Measurements from ENCODE around the gene STX18.
"Not testable (repeated sequence)": the region's sequence is repeated elsewhere in the genome, so short reads cannot be mapped to it uniquely, and the experiment has no call there.

Gene STX18

DNA sequence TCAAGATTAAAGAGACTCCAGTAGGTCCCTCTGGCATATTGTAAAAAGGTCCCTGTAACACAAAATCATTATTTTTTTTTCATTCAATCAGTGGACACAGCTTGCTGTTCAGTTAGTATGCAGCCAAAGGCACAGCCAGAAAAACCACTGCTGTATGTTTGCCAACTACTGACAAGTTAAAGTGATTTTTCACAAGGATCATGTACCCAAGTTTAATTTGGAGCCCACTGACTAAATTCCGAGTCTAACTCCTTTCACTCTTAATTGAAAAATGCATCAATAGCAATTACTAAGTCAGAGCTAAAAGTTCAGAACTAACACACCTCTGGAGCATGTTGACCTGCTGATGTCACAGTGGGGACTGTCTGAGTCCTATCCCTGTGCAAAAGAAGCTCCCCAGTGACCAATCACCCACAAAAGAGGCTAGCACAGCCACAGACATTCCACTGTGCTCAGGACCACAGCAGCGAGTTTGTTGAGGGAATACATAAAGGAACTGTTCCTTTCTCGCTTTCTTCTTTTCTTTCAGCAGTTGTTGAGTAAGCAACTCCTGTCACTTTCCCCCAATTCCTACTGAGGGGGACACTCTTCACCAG lies 60.4 kb downstream of the STX18 start:
- in situ Hi-C loops (cut with MboI; ENCODE audit: low sequenced_read_pairs) = no loop called here

DNA sequence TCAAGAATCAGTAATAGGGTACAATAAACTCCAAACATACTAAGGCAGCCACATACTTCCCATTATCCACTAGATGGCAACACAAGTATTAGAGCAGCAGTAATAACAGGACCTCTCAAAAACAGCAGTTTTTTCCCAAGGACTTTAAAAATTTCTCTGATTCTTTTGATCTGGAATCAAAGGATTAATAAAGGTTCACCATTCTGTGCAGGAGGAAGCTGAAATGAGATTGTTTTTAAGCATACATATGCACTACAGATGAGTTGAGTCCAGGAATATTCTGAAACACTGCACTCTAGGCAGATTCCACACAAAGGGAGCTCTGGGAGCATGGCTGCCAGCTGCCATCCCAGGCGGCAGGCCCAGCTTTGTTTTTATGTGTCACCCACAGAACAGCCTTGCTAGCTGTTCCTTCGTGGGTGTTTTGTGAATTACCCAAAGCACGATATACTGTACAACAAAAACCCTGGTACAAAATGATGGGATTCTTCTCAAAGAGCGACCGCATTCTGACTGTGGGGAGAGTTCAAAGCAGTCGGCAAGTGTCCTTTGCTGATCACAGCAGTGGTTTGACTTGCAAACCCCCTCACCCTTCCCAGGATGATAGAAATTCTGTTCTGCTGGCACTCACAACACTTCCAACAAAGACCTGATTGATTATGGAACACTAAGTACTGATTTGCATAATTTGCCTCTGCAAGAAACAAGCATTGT lies 61.0 kb downstream of the STX18 start:
- in situ Hi-C loops (cut with MboI; ENCODE audit: low sequenced_read_pairs) = no loop called here

DNA sequence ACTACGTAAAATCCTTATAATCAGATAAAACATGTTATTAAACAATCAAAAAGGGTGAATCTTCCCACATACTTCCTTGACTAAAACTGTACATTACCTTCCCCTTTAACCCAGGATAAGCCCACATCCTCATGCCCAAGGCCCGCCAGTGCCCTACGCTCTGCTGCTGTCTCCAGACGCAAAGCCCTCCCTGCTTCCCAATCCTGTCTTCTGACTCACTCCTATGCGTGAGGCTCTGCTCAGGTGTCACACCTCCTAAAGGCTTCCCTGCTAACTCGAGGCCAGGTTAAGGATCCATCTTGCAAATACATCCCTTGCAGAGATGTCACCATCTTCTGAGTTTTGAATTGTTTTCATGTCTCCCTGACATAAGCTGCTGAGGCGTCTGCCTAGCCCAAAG lies 61.6 kb downstream of the STX18 start:
- in situ Hi-C loops (cut with MboI; ENCODE audit: low sequenced_read_pairs) = no loop called here

DNA sequence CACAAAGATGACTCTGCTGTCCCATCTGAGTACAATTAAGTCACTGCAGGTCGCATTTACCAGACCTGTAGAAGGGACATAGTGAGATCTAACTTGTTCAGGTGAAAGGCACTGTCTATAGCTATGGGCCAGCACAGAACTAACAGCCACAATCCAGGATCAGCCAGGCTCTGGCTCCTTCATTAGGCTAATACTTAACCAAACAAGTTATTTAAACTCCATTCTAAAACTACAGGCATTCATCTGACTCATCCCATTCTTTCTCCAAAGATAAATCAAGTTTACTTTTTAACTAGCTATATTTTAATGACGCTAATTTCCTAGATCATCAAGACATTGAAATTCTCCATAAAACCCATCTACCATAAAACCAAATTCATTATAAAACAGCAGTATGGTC lies 62.5 kb downstream of the STX18 start:
- in situ Hi-C loops (cut with MboI; ENCODE audit: low sequenced_read_pairs) = no loop called here

DNA sequence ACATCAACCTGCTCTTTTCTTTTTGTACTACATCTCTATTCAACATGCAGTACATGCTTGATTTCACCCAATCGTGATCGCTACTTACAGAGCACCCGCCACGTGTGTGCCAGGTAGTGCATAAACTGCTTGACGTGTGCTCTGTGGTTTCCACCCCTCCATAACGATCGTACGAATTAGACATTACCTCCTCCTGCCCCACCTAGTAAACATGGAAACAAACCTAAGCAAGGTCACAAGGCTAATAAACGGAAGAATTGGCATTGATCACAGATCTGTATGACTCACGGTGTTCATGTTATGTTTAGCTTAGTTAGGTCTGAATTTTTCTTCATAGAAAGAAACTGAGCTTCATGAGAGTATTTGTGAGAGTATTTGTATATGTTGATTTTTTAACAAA lies 64.1 kb downstream of the STX18 start:
- in situ Hi-C loops (cut with MboI; ENCODE audit: low sequenced_read_pairs) = no loop called here

DNA sequence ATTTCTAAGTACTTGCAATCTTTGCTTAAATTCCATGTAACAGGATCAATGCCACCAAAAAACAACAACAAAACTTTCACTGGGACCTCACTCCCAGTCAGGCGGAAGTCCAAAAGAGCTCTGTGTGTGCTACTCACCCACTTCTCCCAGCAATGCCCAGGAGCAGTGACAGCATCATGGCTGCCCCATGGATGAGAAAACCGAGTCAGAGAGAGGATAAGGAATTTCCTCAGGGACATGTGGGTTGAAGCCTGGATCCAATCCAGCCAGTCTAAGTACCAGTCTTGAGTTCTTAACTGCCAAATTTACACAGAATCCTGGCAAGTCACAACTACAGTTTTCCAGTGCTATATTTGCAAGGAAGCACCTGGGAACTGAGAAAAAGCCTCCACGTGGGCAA lies 64.5 kb downstream of the STX18 start:
- in situ Hi-C loops (cut with MboI; ENCODE audit: low sequenced_read_pairs) = no loop called here

DNA sequence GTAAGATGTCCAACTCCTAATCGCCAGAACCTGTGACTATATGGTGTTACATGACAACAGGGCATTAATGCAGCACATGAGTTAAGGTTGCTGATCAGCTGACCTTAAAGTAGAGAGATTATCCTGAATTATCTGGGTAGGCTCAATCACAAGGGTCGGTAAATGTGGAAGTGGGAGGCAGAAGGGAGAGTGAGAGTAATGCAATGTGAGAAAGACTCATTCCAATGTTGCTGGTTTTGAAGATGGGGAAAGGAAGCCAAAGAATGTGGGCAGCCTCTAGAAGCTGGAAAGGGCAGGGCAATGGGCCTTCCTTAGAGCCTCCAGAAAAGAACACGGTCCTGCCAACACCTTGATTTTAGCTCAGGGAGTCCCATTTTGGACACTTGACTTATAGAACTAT lies 67.4 kb downstream of the STX18 start:
- in situ Hi-C loops (cut with MboI; ENCODE audit: low sequenced_read_pairs) = no loop called here

DNA sequence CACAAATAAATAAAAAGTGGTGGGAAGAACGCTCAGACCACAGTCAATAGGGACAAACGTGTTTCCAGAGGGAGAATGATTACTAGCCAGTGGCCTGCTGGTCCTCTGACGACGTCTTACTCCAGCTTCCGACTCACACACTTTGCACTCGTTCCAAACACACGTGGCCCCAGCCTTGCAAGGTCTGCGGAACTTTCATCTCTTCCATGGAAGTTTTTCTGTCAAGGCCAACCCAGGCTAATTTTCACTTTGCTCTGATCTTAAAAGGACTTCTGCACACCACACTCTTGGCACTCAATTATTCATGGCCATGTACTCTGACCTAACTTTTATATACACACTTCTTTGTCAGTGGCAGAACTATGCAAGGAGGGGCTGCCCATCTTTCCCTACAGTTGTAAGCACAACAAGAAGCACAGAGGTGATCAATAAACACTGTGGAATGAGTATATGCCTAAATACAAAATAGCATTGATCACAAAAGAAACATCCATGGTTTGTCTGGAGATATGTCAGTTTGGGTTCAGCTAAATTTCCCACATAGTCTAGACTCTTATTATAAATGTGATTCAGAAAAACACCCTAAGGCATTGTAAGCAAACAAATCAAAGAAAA lies 69.4 kb downstream of the STX18 start:
- in situ Hi-C loops (cut with MboI; ENCODE audit: low sequenced_read_pairs) = no loop called here

DNA sequence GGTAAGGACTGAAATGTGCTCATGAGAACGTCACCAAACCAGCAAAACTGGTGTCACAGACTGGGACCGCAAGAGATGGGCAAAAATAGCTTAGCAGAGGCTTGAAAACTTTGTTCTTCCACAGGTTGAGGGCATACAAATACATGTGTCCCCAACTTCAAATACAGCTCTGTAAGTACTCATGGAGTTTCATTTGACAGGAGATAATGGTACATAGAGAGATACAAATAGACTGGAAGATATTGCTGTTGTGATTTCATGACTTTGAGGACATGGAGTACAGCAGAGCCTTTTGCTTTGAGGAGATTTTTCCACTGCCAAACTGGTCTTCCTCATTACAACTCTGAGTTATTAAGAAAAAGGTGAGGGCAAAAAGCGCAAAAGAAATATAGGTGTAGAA lies 70.7 kb downstream of the STX18 start:
- in situ Hi-C loops (cut with MboI; ENCODE audit: low sequenced_read_pairs) = no loop called here

DNA sequence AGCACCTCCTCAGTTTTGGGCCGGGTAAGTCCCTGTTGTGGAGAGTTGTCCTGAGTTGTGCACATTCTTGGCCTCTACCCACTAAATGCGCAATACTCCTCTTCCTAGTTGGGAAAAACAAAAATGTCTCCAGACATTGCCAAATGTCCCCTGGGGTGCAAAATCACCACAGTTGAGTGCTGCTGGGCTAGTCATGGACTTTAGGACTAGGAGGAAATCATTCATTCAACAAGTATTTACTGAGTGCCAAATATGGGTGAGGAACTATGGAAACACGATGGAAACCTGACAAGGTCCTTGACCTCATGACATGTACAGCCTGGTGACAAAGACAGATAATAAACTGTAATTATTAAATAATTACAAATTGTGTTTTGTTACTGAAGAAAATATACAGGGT lies 71.6 kb downstream of the STX18 start:
- in situ Hi-C loops (cut with MboI; ENCODE audit: low sequenced_read_pairs) = no loop called here

DNA sequence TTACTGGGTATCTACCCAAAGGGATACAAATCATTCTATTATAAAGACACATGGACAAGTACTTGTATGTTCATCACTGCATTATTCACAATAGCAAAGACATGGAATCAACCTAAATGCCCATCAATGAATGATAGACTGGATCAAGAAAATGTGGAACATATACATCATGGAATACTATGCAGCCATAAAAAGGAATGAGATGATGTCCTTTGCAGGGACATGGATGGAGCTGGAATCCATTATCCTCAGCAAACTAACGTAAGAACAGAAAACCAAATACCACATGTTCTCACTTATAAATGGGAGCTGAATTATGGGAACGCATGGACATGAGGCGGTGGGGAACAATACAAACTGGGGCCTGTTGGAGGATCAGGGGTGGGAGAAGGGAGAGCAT lies 76.6 kb downstream of the STX18 start:
- in situ Hi-C loops (cut with MboI; ENCODE audit: low sequenced_read_pairs) = not testable (repeated sequence)

DNA sequence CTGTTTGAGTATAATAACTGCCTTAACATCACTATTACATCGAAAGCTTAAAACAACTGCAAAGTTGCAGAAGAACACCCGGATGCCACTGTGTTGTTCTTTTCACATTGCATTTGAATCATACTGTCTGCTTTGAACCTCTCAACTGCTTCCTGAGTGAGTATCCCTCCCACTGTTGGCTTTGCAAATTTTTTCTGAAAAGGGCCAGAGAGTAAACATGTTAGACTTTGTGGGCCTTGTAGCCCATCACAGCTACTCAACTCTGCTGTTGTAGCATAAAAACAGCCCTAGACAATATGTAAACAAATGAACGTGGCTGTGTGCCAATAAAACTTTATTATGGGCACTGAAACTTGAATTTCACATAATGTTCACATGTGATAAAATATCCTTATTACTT lies 78.9 kb downstream of the STX18 start:
- in situ Hi-C loops (cut with MboI; ENCODE audit: low sequenced_read_pairs) = no loop called here

DNA sequence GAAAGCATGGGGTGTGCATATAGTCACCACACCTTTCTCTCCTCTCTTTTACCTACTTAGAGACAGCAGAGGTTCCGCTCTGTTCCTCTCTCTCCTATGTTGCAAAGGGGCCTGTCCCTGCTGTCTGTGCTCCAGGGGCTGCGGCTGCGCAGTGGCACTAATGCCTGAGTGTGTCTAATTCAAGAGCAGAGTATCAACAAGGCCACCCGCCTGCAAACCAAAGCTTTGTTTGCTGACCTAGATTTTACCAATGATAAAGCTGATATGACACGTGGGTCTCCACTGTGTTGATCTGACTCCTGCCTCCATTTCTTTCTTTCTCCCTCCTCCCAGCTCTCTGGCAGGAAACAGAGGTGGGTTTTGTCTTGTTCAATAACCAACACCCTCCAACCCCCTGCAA lies 80.0 kb downstream of the STX18 start:
- in situ Hi-C loops (cut with MboI; ENCODE audit: low sequenced_read_pairs) = no loop called here

DNA sequence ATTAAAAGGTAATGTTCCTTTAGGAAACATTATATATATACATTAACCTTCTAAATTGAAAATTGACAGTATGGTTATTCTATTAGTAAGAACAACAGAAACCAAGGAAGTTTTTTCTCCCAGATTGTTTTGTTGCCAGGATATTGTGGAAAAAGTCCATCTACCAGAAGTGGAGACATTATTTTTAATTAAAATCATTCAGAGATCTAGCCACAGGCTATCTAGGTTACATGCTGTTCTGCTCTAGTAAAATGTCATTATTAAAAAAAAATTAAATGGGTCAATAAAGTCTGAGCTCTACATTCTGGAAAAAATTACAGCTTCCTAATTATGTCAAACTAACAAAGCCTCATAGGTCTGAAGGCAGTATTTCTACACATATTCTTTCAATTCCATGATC lies 80.7 kb downstream of the STX18 start:
- in situ Hi-C loops (cut with MboI; ENCODE audit: low sequenced_read_pairs) = no loop called here

DNA sequence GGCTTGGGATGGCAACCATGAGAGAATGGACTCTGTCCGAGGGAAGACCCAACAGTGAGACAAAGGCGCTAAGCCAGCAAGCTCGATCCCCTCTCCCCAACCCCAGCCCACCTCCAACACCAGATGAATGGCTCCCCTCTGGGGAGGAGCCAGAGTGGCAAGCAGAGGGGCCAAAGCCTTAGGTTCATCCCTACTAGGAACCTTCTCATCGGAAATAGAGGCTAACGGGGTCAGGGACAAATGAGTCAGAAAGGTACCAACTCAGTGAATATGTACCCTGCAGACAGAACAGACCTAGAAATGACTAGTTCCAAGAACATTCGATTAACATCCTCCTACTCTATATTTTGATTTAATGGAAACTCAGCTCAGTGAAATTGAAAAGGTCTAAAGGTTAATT lies 81.1 kb downstream of the STX18 start:
- in situ Hi-C loops (cut with MboI; ENCODE audit: low sequenced_read_pairs) = no loop called here

DNA sequence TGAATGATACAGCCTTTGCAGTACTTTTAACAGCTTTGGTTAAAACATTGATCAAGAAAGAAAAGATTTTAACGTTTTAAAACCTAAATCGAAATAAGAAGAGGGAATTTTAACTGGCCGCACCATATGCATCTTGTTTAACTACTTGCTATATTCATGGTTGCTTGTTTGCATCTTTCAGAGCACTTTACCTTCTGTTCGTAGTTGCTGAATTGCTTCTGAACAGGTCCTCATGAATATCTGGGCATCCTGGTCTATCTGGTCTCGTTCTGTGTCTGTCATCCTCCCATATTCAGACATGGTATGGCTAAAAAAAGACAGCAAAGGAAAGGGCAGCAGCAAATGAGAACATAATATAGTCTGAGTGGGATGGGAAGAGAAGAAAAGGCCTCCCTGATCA lies 82.7 kb downstream of the STX18 start:
- in situ Hi-C loops (cut with MboI; ENCODE audit: low sequenced_read_pairs) = no loop called here

DNA sequence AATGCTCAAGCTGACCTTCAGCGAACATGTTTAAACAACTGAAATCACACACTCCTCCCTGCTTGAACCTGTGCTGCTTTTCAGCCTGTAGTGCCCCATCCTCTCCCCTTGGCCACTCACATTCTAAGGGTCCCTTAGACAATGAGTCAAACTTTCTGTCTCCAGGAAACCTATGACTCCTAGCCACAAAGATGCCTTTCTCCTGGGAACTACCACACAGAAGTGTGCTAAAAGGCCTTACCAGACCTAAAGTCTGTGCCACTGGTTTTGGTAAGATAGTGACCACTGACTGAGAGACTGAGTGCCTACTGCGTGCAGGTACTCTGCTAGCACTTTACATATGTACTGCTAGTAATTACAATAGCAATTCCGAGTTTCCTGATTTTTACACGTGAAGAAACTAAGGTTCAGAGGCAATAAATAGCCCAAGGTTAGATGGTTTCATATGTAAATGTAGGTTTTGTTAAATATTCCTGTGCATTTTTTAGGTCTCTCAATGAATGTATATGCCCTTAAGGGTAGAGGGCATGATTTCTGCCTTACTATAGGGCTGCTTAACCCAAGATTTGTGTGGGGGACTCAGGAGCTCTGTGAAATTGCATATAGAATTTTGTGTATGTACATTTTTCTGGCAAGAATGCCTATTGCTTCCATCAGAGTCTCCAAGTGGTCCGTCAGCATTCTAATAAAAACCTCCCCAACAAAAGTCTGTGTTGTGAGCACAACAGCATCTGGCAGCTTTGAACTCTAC lies 83.9 kb downstream of the STX18 start:
- in situ Hi-C loops (cut with MboI; ENCODE audit: low sequenced_read_pairs) = no loop called here

DNA sequence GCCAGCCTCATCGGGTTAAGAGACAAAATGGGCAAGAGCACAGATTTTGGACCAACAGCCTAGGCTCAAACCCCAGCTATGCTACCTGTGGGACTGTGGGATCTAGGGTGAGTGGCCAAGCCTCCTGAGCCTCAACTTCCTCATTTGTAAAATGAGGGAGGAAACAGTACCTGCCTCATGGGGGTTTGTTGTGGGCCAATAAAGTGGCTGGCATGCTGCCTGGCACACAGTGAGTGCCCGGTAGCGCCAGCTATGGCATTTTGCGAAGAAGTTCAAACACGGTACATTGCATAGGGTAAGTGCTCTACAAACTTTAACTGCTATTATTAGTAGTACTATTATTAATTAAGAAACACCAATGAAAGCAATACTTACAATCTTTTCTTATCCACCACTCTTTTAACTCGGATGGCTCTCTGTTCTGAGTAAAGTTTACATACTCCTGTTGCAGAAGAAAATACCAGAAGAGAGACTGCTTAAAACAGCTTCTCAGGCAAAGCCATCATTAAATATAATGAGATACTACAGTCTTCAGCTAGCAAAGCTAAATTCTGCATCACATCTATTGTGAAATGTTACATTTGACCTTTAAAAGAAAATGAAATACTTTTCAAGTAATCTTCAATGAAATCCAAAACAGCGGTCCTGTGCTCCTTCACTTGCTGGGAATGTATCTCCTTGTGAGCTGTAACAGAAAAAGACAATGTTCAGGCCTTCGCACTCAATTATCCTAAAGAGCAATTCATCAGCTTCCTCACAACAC lies 84.9 kb downstream of the STX18 start:
- in situ Hi-C loops (cut with MboI; ENCODE audit: low sequenced_read_pairs) = no loop called here

DNA sequence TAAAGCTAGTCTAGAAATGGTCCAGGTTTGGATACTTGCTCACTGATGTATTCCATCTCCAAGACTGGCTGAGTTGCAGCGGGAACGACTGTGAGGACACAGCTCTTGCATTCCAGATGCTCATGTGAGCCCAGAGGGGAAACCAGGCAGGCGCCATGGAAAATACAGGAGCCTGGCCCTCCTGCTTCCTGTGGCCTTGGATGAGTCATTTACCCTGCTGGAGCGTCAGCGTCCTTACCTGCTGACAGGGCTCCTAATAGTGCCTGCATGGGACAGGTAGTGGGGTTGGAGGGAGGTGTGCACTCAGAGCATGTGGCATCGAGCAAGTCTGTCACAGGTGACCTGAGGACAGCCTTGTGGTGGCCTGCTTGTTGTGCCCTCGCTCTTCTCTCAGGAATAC lies 85.5 kb downstream of the STX18 start:
- in situ Hi-C loops (cut with MboI; ENCODE audit: low sequenced_read_pairs) = no loop called here

DNA sequence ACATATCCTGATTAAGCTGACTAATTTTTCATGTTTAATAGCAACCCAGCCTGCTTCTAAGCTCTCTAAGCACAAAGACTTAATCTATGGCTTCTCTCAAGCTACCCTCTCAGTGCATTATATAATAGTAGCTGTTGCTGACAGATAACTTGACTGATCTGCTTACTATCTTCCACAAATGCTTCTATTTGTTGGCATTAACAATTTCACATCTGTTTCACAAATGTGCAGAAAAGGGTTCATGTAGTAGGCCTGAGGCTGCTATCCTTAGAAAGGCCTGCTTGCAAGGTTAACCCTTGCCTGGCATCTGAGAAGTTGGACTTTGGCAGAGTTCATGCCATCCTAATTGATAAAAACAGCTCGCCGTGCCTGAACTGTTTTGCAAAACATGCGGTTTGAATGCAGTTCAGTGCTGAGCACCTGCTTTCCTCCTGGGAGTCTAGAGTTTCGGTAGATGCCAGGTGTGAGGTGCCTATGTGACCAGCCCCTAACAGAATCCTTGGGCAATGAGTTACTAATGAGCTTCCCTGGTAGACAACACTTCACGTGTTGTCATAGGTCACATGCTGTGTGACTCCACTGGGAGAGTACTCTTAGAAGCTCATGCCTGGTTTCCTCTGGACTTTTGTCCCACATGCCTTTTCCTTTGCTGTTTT lies 86.5 kb downstream of the STX18 start:
- in situ Hi-C loops (cut with MboI; ENCODE audit: low sequenced_read_pairs) = no loop called here

DNA sequence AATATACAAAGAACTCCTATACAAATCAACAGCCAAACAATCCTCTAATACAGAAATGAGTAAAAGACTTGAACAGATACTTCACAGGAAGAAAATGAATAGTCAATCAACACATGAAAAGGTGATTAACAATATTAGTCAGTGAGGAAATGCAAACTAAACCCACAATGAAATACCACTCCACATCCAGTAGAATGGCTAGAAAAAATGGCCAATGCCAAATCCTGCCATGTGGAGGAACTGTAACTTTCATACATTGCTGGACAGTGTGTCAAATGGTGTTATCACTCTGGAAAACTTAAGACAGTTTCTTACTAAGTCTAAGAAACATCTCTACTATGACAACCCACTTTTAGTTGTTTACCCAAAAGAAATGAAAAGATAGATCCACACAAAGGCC lies 95.4 kb downstream of the STX18 start:
- in situ Hi-C loops (cut with MboI; ENCODE audit: low sequenced_read_pairs) = no loop called here

Data from HL-60/S4 (cell line).